OCI-LY1 (cell line): Measurements from ENCODE around the gene NEU1.

Experiments
- H2AFZ ChIP-seq: fragments of 200-600 bp; sonication (generic), shearing (Covaris generic); 2 replicates; pipeline ENCODE4 v1.6.0; 2014; ENCODE audit warnings: antibody characterized with exemption, mild to moderate bottlenecking, low read length
- H3F3A ChIP-seq: fragments of 200-600 bp; sonication (generic), shearing (Covaris generic); 2 replicates; pipeline ENCODE4 v1.6.0; 2014; ENCODE audit warnings: mild to moderate bottlenecking, antibody characterized with exemption, low read length, moderate library complexity; ENCODE audit not compliant: insufficient read depth
- H3K27ac ChIP-seq: fragments of 200-600 bp; sonication (generic); 2 replicates; pipeline ENCODE4 v1.5.1; 2014; ENCODE audit warnings: low read length, mixed run types, mild to moderate bottlenecking, low read depth; ENCODE audit not compliant: poor library complexity, severe bottlenecking
- H3K27me3 ChIP-seq: fragments of 200-600 bp; sonication (generic); 2 replicates; pipeline ENCODE4 v1.6.0; 2014; ENCODE audit warnings: antibody characterized with exemption, mild to moderate bottlenecking, low read length, moderate library complexity; ENCODE audit not compliant: insufficient read depth
- H3K36me3 ChIP-seq: fragments of 200-600 bp; sonication (generic); 2 replicates; pipeline ENCODE4 v1.6.1; 2014; ENCODE audit warnings: mild to moderate bottlenecking, antibody characterized with exemption, low read length, moderate library complexity, mixed read lengths; ENCODE audit not compliant: insufficient read depth
- H3K4me1 ChIP-seq: fragments of 200-600 bp; sonication (generic); 2 replicates; pipeline ENCODE4 v1.5.1; 2014; ENCODE audit warnings: mild to moderate bottlenecking, low read length, moderate library complexity; ENCODE audit not compliant: insufficient read depth, severe bottlenecking
- H3K4me2 ChIP-seq: fragments of 200-600 bp; sonication (generic), shearing (Covaris generic); 2 replicates; pipeline ENCODE4 v1.6.1; 2014; ENCODE audit warnings: low read length
- H3K4me3 ChIP-seq: fragments of 200-600 bp; sonication (generic); 2 replicates; pipeline ENCODE4 v1.5.1; 2014; ENCODE audit warnings: low read length, low read depth, mild to moderate bottlenecking, mixed read lengths; ENCODE audit not compliant: poor library complexity, severe bottlenecking
- H3K79me2 ChIP-seq: fragments of 200-600 bp; shearing (Covaris generic); 2 replicates; pipeline ENCODE4 v1.6.1; 2016; ENCODE audit warnings: mixed run types, low read length, mixed read lengths; ENCODE audit not compliant: insufficient read depth
- H3K9ac ChIP-seq: fragments of 200-600 bp; sonication (generic), shearing (Covaris generic); 2 replicates; pipeline ENCODE4 v1.6.1; 2014; ENCODE audit warnings: mild to moderate bottlenecking, low read length, mixed read lengths
- H3K9me2 ChIP-seq: fragments of 200-600 bp; sonication (generic), shearing (Covaris generic); 2 replicates; pipeline ENCODE4 v1.6.1; 2014; ENCODE audit warnings: low read depth, mild to moderate bottlenecking, low read length, mixed read lengths
- H3K9me3 ChIP-seq: fragments of 200-600 bp; shearing (Covaris generic); 2 replicates; pipeline ENCODE4 v1.6.1; 2014; ENCODE audit warnings: low read length, mixed read lengths
- H4K20me1 ChIP-seq: fragments of 200-600 bp; sonication (generic), shearing (Covaris generic); 2 replicates; pipeline ENCODE4 v1.6.0; 2016; ENCODE audit warnings: mild to moderate bottlenecking, low read length; ENCODE audit not compliant: insufficient read depth
- CTCF ChIP-seq: fragments of 200-600 bp; sonication (generic), shearing (Covaris generic); IDR thresholded peaks from 2 replicates; pipeline ENCODE4 v1.5.1; 2017; ENCODE audit warnings: mild to moderate bottlenecking, antibody characterized with exemption, low read length, moderate library complexity, mixed read lengths
- EZH2 ChIP-seq: fragments of 200-600 bp; sonication (generic), shearing (Covaris generic); IDR thresholded peaks from 2 replicates; pipeline ENCODE4 v1.8.0; 2017; ENCODE audit warnings: borderline replicate concordance, mixed run types, mild to moderate bottlenecking, antibody characterized with exemption, low read length, moderate library complexity, mixed read lengths

The NEU1 gene

GRCh38 chr6:31887173-31888007 lies 24.8 kb upstream of the NEU1 start:
- H3K9me3 ChIP-seq = no peaks in the 10 kb centered on the region
- H3K79me2 ChIP-seq = no peaks in the 10 kb centered on the region
- no peak for TF ChIP-seq CTCF
- no peak for TF ChIP-seq EZH2
- no peaks in the 10 kb centered on the region for H3K4me1 ChIP-seq
- no peak overlapping the region for H2AFZ ChIP-seq
- no peaks in the 10 kb centered on the region for H3K9me2 ChIP-seq
- no peaks in the 10 kb centered on the region for H3F3A ChIP-seq
- H3K36me3 ChIP-seq = peaks cover 85% of the 10 kb centered on the region
- no peak overlapping the region for H3K9ac ChIP-seq
- H4K20me1 ChIP-seq = no peaks in the 10 kb centered on the region
- no peak overlapping the region for H3K4me3 ChIP-seq
- H3K27ac ChIP-seq = no peak overlapping the region
- no peak overlapping the region for H3K4me2 ChIP-seq
- H3K27me3 ChIP-seq = no peaks in the 10 kb centered on the region

GRCh38 chr6:31886541-31886991 lies 23.9 kb upstream of the NEU1 start:
- no peaks in the 10 kb centered on the region for H3K9me3 ChIP-seq
- no peak overlapping the region for H2AFZ ChIP-seq
- H3K9ac ChIP-seq = no peak overlapping the region
- peaks cover 82% of the 10 kb centered on the region for H3K36me3 ChIP-seq
- H3F3A ChIP-seq = no peaks in the 10 kb centered on the region
- H4K20me1 ChIP-seq = no peaks in the 10 kb centered on the region
- H3K9me2 ChIP-seq = no peaks in the 10 kb centered on the region
- no peak overlapping the region for H3K4me2 ChIP-seq
- TF ChIP-seq EZH2 (no peak), CTCF (no peak)
- H3K27me3 ChIP-seq = no peaks in the 10 kb centered on the region
- no peak overlapping the region for H3K4me3 ChIP-seq
- no peaks in the 10 kb centered on the region for H3K79me2 ChIP-seq
- no peak overlapping the region for H3K27ac ChIP-seq
- H3K4me1 ChIP-seq = no peaks in the 10 kb centered on the region

GRCh38 chr6:31884528-31885035 lies 22.0 kb upstream of the NEU1 start:
- Histone ChIP-seq H3F3A (no peaks in the 10 kb centered on the region), H3K36me3 (peaks cover 90% of the 10 kb centered on the region), H4K20me1 (no peaks in the 10 kb centered on the region), H3K4me1 (no peaks in the 10 kb centered on the region), H3K27ac (no peak overlapping the region), H3K9ac (no peak overlapping the region), H3K79me2 (no peaks in the 10 kb centered on the region), H3K9me2 (no peaks in the 10 kb centered on the region), H3K4me3 (no peak overlapping the region), H3K27me3 (no peaks in the 10 kb centered on the region), H3K9me3 (no peaks in the 10 kb centered on the region), H2AFZ (no peak overlapping the region), H3K4me2 (no peak overlapping the region)
- TF ChIP-seq CTCF = no peak
- TF ChIP-seq EZH2 = no peak
